ENCODE results near the gene LAMC1. TPM values are rescaled to one million over a fixed set of nuclear protein-coding genes. Genes with fewer than 3 reads are reported as not detected.
A peak's percentile ranks its signal among the peaks of the same experiment; 100 is the strongest.

Gene LAMC1
- polyA plus RNA-seq, 1 donor (not counting 4 experiments of a cell fraction or from before 2014, with no cell fraction given): 66.6 TPM

GRCh38 chr1:183093066-183093668, 69.9 kb downstream of the LAMC1 start:
- Histone ChIP-seq H3K79me2 (ENCODE audit: control insufficient read depth, insufficient read depth, low read length) (peaks cover 43% of the 10 kb centered on the region), H3K27ac (ENCODE audit: control insufficient read depth, insufficient read depth, low read length) (no peak overlapping the region), H3K36me3 (ENCODE audit: control insufficient read depth in 2 of 2, extremely low read depth in 1 of 2, insufficient read depth in 2 of 2, low read length in 2 of 2) (no peaks in the 10 kb centered on the region), H2AFZ (ENCODE audit: control insufficient read depth, low read length) (no peak overlapping the region), H4K20me1 (ENCODE audit: control insufficient read depth, extremely low read depth, insufficient read depth, low read length) (peaks cover 4% of the 10 kb centered on the region), H3K4me1 (ENCODE audit: control insufficient read depth, extremely low read depth, insufficient read depth, low read length) (peaks cover 22% of the 10 kb centered on the region), H3K9me1 (ENCODE audit: control insufficient read depth, extremely low read depth, insufficient read depth, low read length) (no peaks in the 10 kb centered on the region), H3K27me3 (ENCODE audit: control insufficient read depth, extremely low read depth, insufficient read depth, low read length) (no peaks in the 10 kb centered on the region), H3K9me3 (ENCODE audit: control insufficient read depth, low read depth, low read length) (no peaks in the 10 kb centered on the region), H3K4me3 (ENCODE audit: control insufficient read depth in 2 of 3, extremely low read depth in 1 of 3, insufficient read depth in 2 of 3, low read depth in 1 of 3, low read length in 3 of 3) (no peak overlapping the region), H3K4me2 (ENCODE audit: control insufficient read depth, extremely low read depth, insufficient read depth, low read depth, low read length) (peak overlapping the region; percentile 37), H3K9ac (ENCODE audit: control insufficient read depth, extremely low read depth, insufficient read depth, low read length) (no peak overlapping the region)
- DNase-seq (ENCODE audit: low read depth, low spot score) (no peak), FAIRE-seq (no peak)
- no peak for TF ChIP-seq EZH2 (IDR thresholded peaks at IDR 0.05; ENCODE audit: low read length)
- no peak for TF ChIP-seq CTCF (optimal IDR thresholded peaks at IDR 0.05 in 1 of 3, IDR thresholded peaks at IDR 0.05 in 1 of 3, conservative IDR thresholded peaks at IDR 0.05 in 1 of 3; ENCODE audit: extremely low read depth in 1 of 3, insufficient read depth in 2 of 3, low read length in 3 of 3)
- dilution Hi-C loops (cut with MboI; ENCODE audit: extremely low pct_ligation_motif_present, low sequenced_read_pairs): no loop called here

- no peak overlapping the region for H2AFZ ChIP-seq (ENCODE audit: control insufficient read depth, low read length)
- H3K9ac ChIP-seq (ENCODE audit: control insufficient read depth, extremely low read depth, insufficient read depth, low read length): no peak overlapping the region
- H3K27me3 ChIP-seq (ENCODE audit: control insufficient read depth, extremely low read depth, insufficient read depth, low read length): no peaks in the 10 kb centered on the region
- no peaks in the 10 kb centered on the region for H3K9me3 ChIP-seq (ENCODE audit: control insufficient read depth, low read depth, low read length)
- no peak overlapping the region for H3K4me3 ChIP-seq (ENCODE audit: control insufficient read depth in 2 of 3, extremely low read depth in 1 of 3, insufficient read depth in 2 of 3, low read depth in 1 of 3, low read length in 3 of 3)
- peaks cover 22% of the 10 kb centered on the region for H3K4me1 ChIP-seq (ENCODE audit: control insufficient read depth, extremely low read depth, insufficient read depth, low read length)
- no peak overlapping the region for H3K27ac ChIP-seq (ENCODE audit: control insufficient read depth, insufficient read depth, low read length)
- peaks cover 41% of the 10 kb centered on the region for H3K79me2 ChIP-seq (ENCODE audit: control insufficient read depth, insufficient read depth, low read length)
- peak; percentile 95 for FAIRE-seq
- TF ChIP-seq EZH2 (IDR thresholded peaks at IDR 0.05; ENCODE audit: low read length) (no peak), CTCF (optimal IDR thresholded peaks at IDR 0.05 in 1 of 3, IDR thresholded peaks at IDR 0.05 in 1 of 3, conservative IDR thresholded peaks at IDR 0.05 in 1 of 3; ENCODE audit: extremely low read depth in 1 of 3, insufficient read depth in 2 of 3, low read length in 3 of 3) (no peak)
- H3K4me2 ChIP-seq (ENCODE audit: control insufficient read depth, extremely low read depth, insufficient read depth, low read depth, low read length): peak overlapping the region; percentile 37
- peaks cover 4% of the 10 kb centered on the region for H4K20me1 ChIP-seq (ENCODE audit: control insufficient read depth, extremely low read depth, insufficient read depth, low read length)
- no peaks in the 10 kb centered on the region for H3K36me3 ChIP-seq (ENCODE audit: control insufficient read depth in 2 of 2, extremely low read depth in 1 of 2, insufficient read depth in 2 of 2, low read length in 2 of 2)
- peak; percentile 75 for DNase-seq (ENCODE audit: low read depth, low spot score)
- dilution Hi-C loops (cut with MboI; ENCODE audit: extremely low pct_ligation_motif_present, low sequenced_read_pairs): no loop called here
- no peaks in the 10 kb centered on the region for H3K9me1 ChIP-seq (ENCODE audit: control insufficient read depth, extremely low read depth, insufficient read depth, low read length)
These were observed 70.6 kb downstream of the LAMC1 start for GRCh38 chr1:183093786-183094298.

All from keratinocyte (primary cell).